Suprapubic skin (tissue), 3 donors: ENCODE data around the gene RNF220.

Source experiments
- POLR2A ChIP-seq, 2 donors: fragments of 450-650 bp; IDR thresholded peaks; one replicate each; pipeline ENCODE4 v1.6.1; 2017; ENCODE audit warnings: antibody characterized with exemption in 2 of 2, mild to moderate bottlenecking in 2 of 2, moderate library complexity in 2 of 2
- TF ChIP-seq, protein P1 (sequence below), 2 donors: fragments of 200-600 bp in 1 of 2; fragments of 450-650 bp in 1 of 2; sonication (generic) in 1 of 2; IDR thresholded peaks; one replicate each; pipeline ENCODE4 v1.5.1; 2016 to 2019; ENCODE audit warnings: antibody characterized with exemption in 2 of 2, mild to moderate bottlenecking in 1 of 2, moderate library complexity in 1 of 2

DNA sequence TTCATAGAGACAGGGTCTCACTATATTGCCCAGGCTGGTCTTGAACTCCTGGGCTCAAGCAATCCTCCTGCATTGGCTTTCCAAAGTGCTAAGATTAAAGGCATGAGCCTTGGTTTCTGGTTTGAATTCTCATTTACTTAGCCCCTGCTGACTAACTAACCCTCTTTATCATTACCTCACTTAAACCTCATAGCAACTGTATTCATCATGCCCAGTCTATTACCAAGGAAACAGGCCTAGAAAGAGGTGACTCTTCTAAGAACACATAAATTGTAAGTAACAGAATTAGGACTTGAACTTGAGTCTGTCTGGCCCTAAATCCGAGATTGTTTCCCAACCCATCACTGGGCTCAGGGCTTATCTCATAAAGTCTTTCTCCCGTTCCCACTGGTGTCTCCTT lies 225.1 kb downstream of the RNF220 start:
- TF ChIP-seq, protein P1, sequence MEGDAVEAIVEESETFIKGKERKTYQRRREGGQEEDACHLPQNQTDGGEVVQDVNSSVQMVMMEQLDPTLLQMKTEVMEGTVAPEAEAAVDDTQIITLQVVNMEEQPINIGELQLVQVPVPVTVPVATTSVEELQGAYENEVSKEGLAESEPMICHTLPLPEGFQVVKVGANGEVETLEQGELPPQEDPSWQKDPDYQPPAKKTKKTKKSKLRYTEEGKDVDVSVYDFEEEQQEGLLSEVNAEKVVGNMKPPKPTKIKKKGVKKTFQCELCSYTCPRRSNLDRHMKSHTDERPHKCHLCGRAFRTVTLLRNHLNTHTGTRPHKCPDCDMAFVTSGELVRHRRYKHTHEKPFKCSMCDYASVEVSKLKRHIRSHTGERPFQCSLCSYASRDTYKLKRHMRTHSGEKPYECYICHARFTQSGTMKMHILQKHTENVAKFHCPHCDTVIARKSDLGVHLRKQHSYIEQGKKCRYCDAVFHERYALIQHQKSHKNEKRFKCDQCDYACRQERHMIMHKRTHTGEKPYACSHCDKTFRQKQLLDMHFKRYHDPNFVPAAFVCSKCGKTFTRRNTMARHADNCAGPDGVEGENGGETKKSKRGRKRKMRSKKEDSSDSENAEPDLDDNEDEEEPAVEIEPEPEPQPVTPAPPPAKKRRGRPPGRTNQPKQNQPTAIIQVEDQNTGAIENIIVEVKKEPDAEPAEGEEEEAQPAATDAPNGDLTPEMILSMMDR (IDR thresholded peaks at IDR 0.05), result no peak
- TF ChIP-seq POLR2A (IDR thresholded peaks at IDR 0.05), result no peak
